Astrocyte (in vitro differentiated cells and primary cell): ENCODE data around the gene HOXB6. TPM values are rescaled to one million over a fixed set of nuclear protein-coding genes. Genes with fewer than 3 reads are reported as not detected.

Source experiments
- DNase-seq: peaks from one replicate; pipeline ENCODE4 v3.0.0-alpha.2; 2010; ENCODE audit warnings: low read depth
- FAIRE-seq: peaks from 2 replicates; lab custom pipeline; 2011; peaks lifted over from hg19 to GRCh38; lab: Jason Lieb, UNC
- H2AFZ ChIP-seq: 2 replicates; pipeline ENCODE4 v1.6.0; 2012; ENCODE audit warnings: low read depth, low read length, inconsistent platforms
- H3K27ac ChIP-seq: 2 replicates; pipeline ENCODE4 v1.5.1; 2011; ENCODE audit warnings: low read depth, low read length, inconsistent platforms
- H3K27me3 ChIP-seq: 2 replicates; pipeline ENCODE4 v1.6.0; 2011; ENCODE audit warnings: low read length, inconsistent platforms; ENCODE audit not compliant: insufficient read depth
- H3K36me3 ChIP-seq: 2 replicates; pipeline ENCODE4 v1.5.1; 2011; ENCODE audit warnings: low read length, inconsistent platforms; ENCODE audit not compliant: insufficient read depth
- H3K4me1 ChIP-seq: 2 replicates; pipeline ENCODE4 v1.5.1; 2011; ENCODE audit warnings: low read length, inconsistent platforms; ENCODE audit not compliant: insufficient read depth
- H3K4me2 ChIP-seq: 2 replicates; pipeline ENCODE4 v1.6.0; 2012; ENCODE audit warnings: low read length, inconsistent platforms
- H3K4me3 ChIP-seq: 2 replicates; pipeline ENCODE4 v1.5.1; 2011; ENCODE audit warnings: low read depth, mild to moderate bottlenecking, low read length, inconsistent platforms; ENCODE audit not compliant: insufficient read depth
- H3K79me2 ChIP-seq: 2 replicates; pipeline ENCODE4 v1.6.0; 2012; ENCODE audit warnings: mild to moderate bottlenecking, low read length, inconsistent platforms; ENCODE audit not compliant: insufficient read depth
- H3K9ac ChIP-seq: 2 replicates; pipeline ENCODE4 v1.6.0; 2012; ENCODE audit warnings: mild to moderate bottlenecking, low read length, inconsistent platforms
- H3K9me3 ChIP-seq: 2 replicates; pipeline ENCODE4 v1.5.1; 2012; ENCODE audit warnings: low read depth, mild to moderate bottlenecking, low read length, inconsistent platforms; ENCODE audit not compliant: insufficient read depth
- H4K20me1 ChIP-seq: 2 replicates; pipeline ENCODE4 v1.6.0; 2012; ENCODE audit warnings: low read length, inconsistent platforms; ENCODE audit not compliant: insufficient read depth
- H3K27ac Mint-ChIP-seq: one replicate; pipeline ENCODE4 v1.8.0; 2021; ENCODE audit warnings: mild to moderate bottlenecking, mixed read lengths; ENCODE audit not compliant: unreplicated experiment
- H3K27me3 Mint-ChIP-seq: one replicate; pipeline ENCODE4 v1.8.0; 2021; ENCODE audit warnings: low read depth, mixed read lengths; ENCODE audit not compliant: unreplicated experiment
- H3K36me3 Mint-ChIP-seq: one replicate; pipeline ENCODE4 v1.8.0; 2021; ENCODE audit warnings: low read depth, mixed read lengths; ENCODE audit not compliant: unreplicated experiment
- H3K4me1 Mint-ChIP-seq: one replicate; pipeline ENCODE4 v1.8.0; 2021; ENCODE audit warnings: low read depth, mixed read lengths; ENCODE audit not compliant: unreplicated experiment
- H3K4me3 Mint-ChIP-seq: one replicate; pipeline ENCODE4 v1.8.0; 2021; ENCODE audit warnings: mild to moderate bottlenecking, moderate library complexity, mixed read lengths; ENCODE audit not compliant: unreplicated experiment
- H3K9me3 Mint-ChIP-seq: one replicate; pipeline ENCODE4 v1.8.0; 2021; ENCODE audit warnings: mild to moderate bottlenecking, mixed read lengths; ENCODE audit not compliant: unreplicated experiment
- CTCF ChIP-seq: IDR thresholded peaks from 2 replicates; pipeline ENCODE4 v1.5.1; 2011; ENCODE audit warnings: low read depth, mild to moderate bottlenecking, inconsistent platforms, low read length, moderate library complexity; ENCODE audit not compliant: insufficient read depth
- EZH2 ChIP-seq: IDR thresholded peaks from 2 replicates; pipeline ENCODE4 v1.6.1; 2012; ENCODE audit warnings: mild to moderate bottlenecking, low read length, inconsistent platforms; ENCODE audit not compliant: insufficient read depth
- total RNA-seq: library from RNA; stranded (reverse); gene quantifications from 2 replicates; pipeline ENCODE4 v1.2.1, GENCODE V29; 2021

HOXB6 gene
- total RNA-seq, 1 donor from 2014 or later = not detected

GRCh38 chr17:48622857-48623256 is 18.1 kb upstream of the HOXB6 start:
- Histone ChIP-seq H3K4me2 (no peak overlapping the region), H3K36me3 (no peaks in the 10 kb centered on the region), H3K9me3 (peaks cover 12% of the 10 kb centered on the region), H3K4me1 (peaks cover 11% of the 10 kb centered on the region), H2AFZ (no peak overlapping the region), H3K27me3 (peaks cover 96% of the 10 kb centered on the region), H3K79me2 (no peaks in the 10 kb centered on the region), H3K27ac (no peak overlapping the region), H3K4me3 (no peak overlapping the region), H3K9ac (no peak overlapping the region), H4K20me1 (peaks cover 10% of the 10 kb centered on the region)
- FAIRE-seq (no peak), DNase-seq (no peak)
- TF ChIP-seq CTCF (no peak), EZH2 (peak; percentile 30)
- peaks cover 4% of the 10 kb centered on the region for H3K36me3 Mint-ChIP-seq
- peaks cover 2% of the 10 kb centered on the region for H3K4me1 Mint-ChIP-seq
- no peak overlapping the region for H3K4me3 Mint-ChIP-seq
- peaks cover 85% of the 10 kb centered on the region for H3K27me3 Mint-ChIP-seq
- H3K9me3 Mint-ChIP-seq = peaks cover 24% of the 10 kb centered on the region
- no peak overlapping the region for H3K27ac Mint-ChIP-seq

GRCh38 chr17:48621410-48622392 is 16.9 kb upstream of the HOXB6 start:
- Histone ChIP-seq H3K79me2 (no peaks in the 10 kb centered on the region), H3K4me1 (peaks cover 11% of the 10 kb centered on the region), H4K20me1 (peaks cover 18% of the 10 kb centered on the region), H3K4me2 (no peak overlapping the region), H3K9ac (no peak overlapping the region), H3K9me3 (peaks cover 8% of the 10 kb centered on the region), H3K36me3 (no peaks in the 10 kb centered on the region), H3K27me3 (peaks cover 96% of the 10 kb centered on the region), H3K4me3 (no peak overlapping the region), H3K27ac (no peak overlapping the region), H2AFZ (no peak overlapping the region)
- Mint-ChIP-seq H3K36me3 (peaks cover 4% of the 10 kb centered on the region), H3K4me1 (peaks cover 2% of the 10 kb centered on the region), H3K27me3 (peaks cover 85% of the 10 kb centered on the region), H3K9me3 (peaks cover 21% of the 10 kb centered on the region), H3K4me3 (no peak overlapping the region), H3K27ac (peak overlapping the region; percentile 81)
- DNase-seq (no peak), FAIRE-seq (no peak)
- TF ChIP-seq CTCF (no peak), EZH2 (peak; percentile 79)
